ENCODE measurements around the gene YTHDF1. TPM values are rescaled to one million over a fixed set of nuclear protein-coding genes. Genes with fewer than 3 reads are reported as not detected.

The YTHDF1 gene
- total and polyA plus RNA-seq, 8 donors: 11.1 to 24.0 (median 15.9) TPM

GRCh38 chr20:63215101-63216040, 560 bp downstream of the YTHDF1 start:
- FAIRE-seq (no peak), ATAC-seq (peak in 2 of 4 donors; percentile 12 to 17), DNase-seq (peak in 2 of 6 donors; percentile 33 to 82)
- peaks cover 4 to 26% (median 9%) of the 10 kb centered on the region in 3 donors for H3K4me1 ChIP-seq
- no peaks in the 10 kb centered on the region for H3K27me3 ChIP-seq
- H3K27ac ChIP-seq: peak overlapping the region; percentile 25 to 82 (median 52)
- peaks cover 4 to 10% (median 6%) of the 10 kb centered on the region in 3 donors for H3K36me3 ChIP-seq
- WGBS, 2 donors: 2 to 6% methylated on average over 36 to 81 of the region's 81 CpGs
- intact Hi-C loops (cut with DNase I): no loop called here
- H3K9me3 ChIP-seq: no peaks in the 10 kb centered on the region
- peak in 1 of 4 donors; percentile 9 for TF ChIP-seq CTCF (IDR thresholded peaks at IDR 0.05)
- H3K4me3 ChIP-seq: peak overlapping the region; percentile 92 to 98 (median 95)

- H3K27ac ChIP-seq: no peak overlapping the region
- peaks cover 4 to 26% (median 9%) of the 10 kb centered on the region in 3 donors for H3K4me1 ChIP-seq
- no peak for DNase-seq
- intact Hi-C loops (cut with DNase I): no loop called here
- no peak for TF ChIP-seq CTCF (IDR thresholded peaks at IDR 0.05)
- H3K4me3 ChIP-seq: peak overlapping the region in 2 of 4 donors; percentile 96 to 98
- FAIRE-seq: no peak
- no peak for ATAC-seq
- no peaks in the 10 kb centered on the region for H3K27me3 ChIP-seq
- H3K36me3 ChIP-seq: peaks cover 4 to 11% (median 10%) of the 10 kb centered on the region in 3 donors
- 47 to 51% methylated on average over 6 of the region's 6 CpGs for WGBS, 2 donors
- H3K9me3 ChIP-seq: no peaks in the 10 kb centered on the region
Measured at GRCh38 chr20:63214514-63214913, 1.4 kb downstream of the YTHDF1 start.

- Histone ChIP-seq H3K9me3 (no peaks in the 10 kb centered on the region), H3K4me1 (peaks cover 4 to 26% (median 9%) of the 10 kb centered on the region in 3 donors), H3K27ac (no peak overlapping the region), H3K4me3 (no peak overlapping the region), H3K27me3 (no peaks in the 10 kb centered on the region), H3K36me3 (peaks cover 4 to 23% (median 21%) of the 10 kb centered on the region in 3 donors)
- no peak for DNase-seq
- 81 to 88% methylated on average over 5 of the region's 5 CpGs for WGBS, 2 donors
- no peak for ATAC-seq
- TF ChIP-seq CTCF (IDR thresholded peaks at IDR 0.05): no peak
- intact Hi-C loops (cut with DNase I): no loop called here
- FAIRE-seq: no peak
Measured at GRCh38 chr20:63212792-63213191, 3.1 kb downstream of the YTHDF1 start.

GRCh38 chr20:63212393-63212730, 3.6 kb downstream of the YTHDF1 start:
- TF ChIP-seq CTCF (IDR thresholded peaks at IDR 0.05): no peak
- no peak for ATAC-seq
- no peak for DNase-seq
- intact Hi-C loops (cut with DNase I): no loop called here
- WGBS, 2 donors: 62 to 78% methylated on average over 5 of the region's 5 CpGs
- FAIRE-seq: no peak
- Histone ChIP-seq H3K4me3 (no peak overlapping the region), H3K27me3 (no peaks in the 10 kb centered on the region), H3K36me3 (peaks cover 4 to 23% (median 21%) of the 10 kb centered on the region in 3 donors), H3K27ac (no peak overlapping the region), H3K9me3 (no peaks in the 10 kb centered on the region), H3K4me1 (peaks cover 4 to 26% (median 9%) of the 10 kb centered on the region in 3 donors)
